HEK293T (cell line): ENCODE measurements around the gene TIGD4.
"Not testable (repeated sequence)": the region's sequence is repeated elsewhere in the genome, so short reads cannot be mapped to it uniquely, and the experiment has no call there.

Experiments
- CTCF ChIA-PET: fragments of 350-600 bp; formaldehyde crosslinking; extraction: SDS; loops from one replicate; lab custom pipeline; 2021; ENCODE audit warnings: antibody characterized with exemption, inconsistent platforms; lab: Yijun Ruan, JAX
- POLR2A ChIA-PET: fragments of 350-600 bp; formaldehyde crosslinking; extraction: SDS; loops from one replicate; lab custom pipeline; 2020; ENCODE audit warnings: antibody characterized with exemption, inconsistent platforms; lab: Yijun Ruan, JAX
- DNase-seq: peaks from one replicate; pipeline ENCODE4 v3.0.0; 2012; ENCODE audit warnings: mixed read lengths; ENCODE audit errors: extremely low spot score
- ARNT ChIP-seq: fragments of 450-650 bp; IDR thresholded peaks from 2 replicates; pipeline ENCODE4 v1.6.1; 2017; ENCODE audit warnings: mild to moderate bottlenecking
- BHLHE40 ChIP-seq: fragments of 450-650 bp; IDR thresholded peaks from 2 replicates; pipeline ENCODE4 v1.6.1; 2016; ENCODE audit warnings: mild to moderate bottlenecking, moderate library complexity, borderline replicate concordance
- CTBP1 ChIP-seq: fragments of 450-650 bp; IDR thresholded peaks from 2 replicates; pipeline ENCODE4 v1.6.1; 2016; ENCODE audit warnings: borderline replicate concordance
- ELF4 ChIP-seq: fragments of 450-650 bp; IDR thresholded peaks from 2 replicates; pipeline ENCODE4 v1.6.1; 2017; ENCODE audit warnings: antibody characterized with exemption
- FOXA1 ChIP-seq: fragments of 450-650 bp; IDR thresholded peaks from 2 replicates; pipeline ENCODE4 v1.6.1; 2016; ENCODE audit warnings: mild to moderate bottlenecking
- FOXK2 ChIP-seq: fragments of 450-650 bp; IDR thresholded peaks from 2 replicates; pipeline ENCODE4 v1.6.1; 2016; ENCODE audit warnings: mild to moderate bottlenecking
- FOXM1 ChIP-seq: fragments of 450-650 bp; IDR thresholded peaks from 2 replicates; pipeline ENCODE4 v1.6.1; 2017; ENCODE audit warnings: mild to moderate bottlenecking, borderline replicate concordance
- HDGF ChIP-seq: fragments of 450-650 bp; IDR thresholded peaks from 2 replicates; pipeline ENCODE4 v1.6.1; 2017; ENCODE audit warnings: antibody characterized with exemption, borderline replicate concordance
- L3MBTL2 ChIP-seq: fragments of 450-650 bp; conservative IDR thresholded peaks from 2 replicates; pipeline ENCODE4 v1.6.1; 2016; ENCODE audit warnings: mild to moderate bottlenecking
- LEF1 ChIP-seq: fragments of 450-650 bp; IDR thresholded peaks from 2 replicates; pipeline ENCODE4 v1.6.1; 2017; ENCODE audit warnings: mild to moderate bottlenecking, borderline replicate concordance
- NFRKB ChIP-seq: fragments of 450-650 bp; IDR thresholded peaks from 2 replicates; pipeline ENCODE4 v1.6.1; 2016; ENCODE audit warnings: mild to moderate bottlenecking, moderate library complexity
- PKNOX1 ChIP-seq: fragments of 450-650 bp; IDR thresholded peaks from 2 replicates; pipeline ENCODE4 v1.6.1; 2016
- SP1 ChIP-seq: fragments of 450-650 bp; IDR thresholded peaks from 2 replicates; pipeline ENCODE4 v1.6.1; 2017
- SUZ12 ChIP-seq: fragments of 450-650 bp; IDR thresholded peaks from 2 replicates; pipeline ENCODE4 v1.6.1; 2016; ENCODE audit warnings: mild to moderate bottlenecking
- TARDBP ChIP-seq: fragments of 450-650 bp; IDR thresholded peaks from 2 replicates; pipeline ENCODE4 v1.6.1; 2016
- ZNF384 ChIP-seq: fragments of 450-650 bp; IDR thresholded peaks from 2 replicates; pipeline ENCODE4 v1.6.1; 2016

Gene TIGD4

GRCh38 chr4:152773339-152773738 lies 6.2 kb downstream of the TIGD4 start:
- CTCF ChIA-PET = no interaction called here

GRCh38 chr4:152771741-152772533 lies 7.6 kb downstream of the TIGD4 start:
- DNase-seq = no peak

More at GRCh38 chr4:152773339-152773738, 6.2 kb downstream of the TIGD4 start:
- TF ChIP-seq NFRKB (no peak), LEF1 (no peak), ZNF384 (no peak), FOXK2 (no peak), ELF4 (no peak), HDGF (no peak), ARNT (no peak), CTBP1 (no peak), FOXA1 (no peak), BHLHE40 (no peak), SP1 (no peak), FOXM1 (no peak)
- POLR2A ChIA-PET = no interaction called here
- DNase-seq = no peak

GRCh38 chr4:152765069-152765737 lies 14.3 kb downstream of the TIGD4 start:
- CTCF ChIA-PET, DNase-seq: not testable (repeated sequence)

More at GRCh38 chr4:152771741-152772533, 7.6 kb downstream of the TIGD4 start:
- ChIA-PET CTCF (no interaction called here), POLR2A (no interaction called here)
- TF ChIP-seq PKNOX1 (no peak), FOXA1 (no peak), ELF4 (no peak), HDGF (no peak), SUZ12 (no peak), SP1 (no peak), LEF1 (no peak), NFRKB (no peak), ARNT (no peak), CTBP1 (no peak), ZNF384 (no peak), L3MBTL2 (no peak), FOXK2 (no peak), TARDBP (no peak)

GRCh38 chr4:152763796-152764195 lies 15.7 kb downstream of the TIGD4 start:
- POLR2A ChIA-PET = no interaction called here
- CTCF ChIA-PET = no interaction called here
- no peak for TF ChIP-seq ARNT
- TF ChIP-seq PKNOX1 = no peak
- no peak for TF ChIP-seq TARDBP
- TF ChIP-seq ZNF384 = no peak
- no peak for TF ChIP-seq FOXM1
- TF ChIP-seq NFRKB = no peak
- TF ChIP-seq ELF4 = no peak
- no peak for TF ChIP-seq SP1
- TF ChIP-seq HDGF = no peak
- no peak for TF ChIP-seq FOXA1
- no peak for TF ChIP-seq L3MBTL2
- no peak for TF ChIP-seq FOXK2
- TF ChIP-seq BHLHE40 = no peak
- no peak for DNase-seq

More at GRCh38 chr4:152765069-152765737, 14.3 kb downstream of the TIGD4 start:
- POLR2A ChIA-PET = not testable (repeated sequence)

- TF ChIP-seq FOXK2 (no peak), SP1 (no peak), L3MBTL2 (no peak), ZNF384 (no peak), ARNT (no peak), CTBP1 (no peak), PKNOX1 (no peak), BHLHE40 (no peak), ELF4 (no peak), HDGF (no peak), LEF1 (no peak), FOXA1 (no peak), FOXM1 (no peak), TARDBP (no peak), SUZ12 (no peak), NFRKB (no peak)
- no peak for DNase-seq
- POLR2A ChIA-PET = no interaction called here
- CTCF ChIA-PET = interaction anchor here (1.1 kb wide), 1 partner anchor 10 kb away, joined by 3 read pairs; no protein-coding TSS in a partner anchor
Measured at GRCh38 chr4:152748619-152749018, 30.9 kb downstream of the TIGD4 start.

GRCh38 chr4:152747444-152747843 lies 32.1 kb downstream of the TIGD4 start:
- DNase-seq = no peak
- TF ChIP-seq PKNOX1 (no peak), TARDBP (no peak), NFRKB (no peak), HDGF (no peak), ELF4 (no peak), SUZ12 (no peak), BHLHE40 (no peak), ZNF384 (no peak), FOXK2 (no peak), FOXM1 (no peak), ARNT (no peak), FOXA1 (no peak), LEF1 (no peak), SP1 (no peak), L3MBTL2 (no peak), CTBP1 (no peak)
- CTCF ChIA-PET = interaction anchor here (1.1 kb wide), 1 partner anchor 9 kb away, joined by 3 read pairs; no protein-coding TSS in a partner anchor
- POLR2A ChIA-PET = no interaction called here
